Prostate gland (tissue), 2 donors: Measurements from ENCODE around the gene BIRC6. TPM values are rescaled to one million over a fixed set of nuclear protein-coding genes. Genes with fewer than 3 reads are reported as not detected.

Experiments
- DNase-seq: peaks from one replicate; pipeline ENCODE4 v3.0.0-alpha.2; 2019; ENCODE audit warnings: low spot score
- H3K27ac ChIP-seq, 2 donors: fragments of 200-600 bp; sonication (generic); 2 replicates each; pipeline ENCODE4 v1.5.1; 2017 to 2019
- H3K27me3 ChIP-seq: fragments of 200-600 bp; sonication (generic); replicated peaks from 2 replicates; pipeline ENCODE4 v1.5.1; 2019; ENCODE audit not compliant: insufficient read depth
- H3K36me3 ChIP-seq, 2 donors: fragments of 200-600 bp; sonication (generic); 1 replicate in 1 of 2; 2 replicates in 1 of 2; pipeline versions ENCODE4 v1.5.1 to v1.8.1; 2017 to 2019
- H3K4me1 ChIP-seq: fragments of 200-600 bp; sonication (generic); replicated peaks from 2 replicates; pipeline ENCODE4 v1.5.1; 2019
- H3K4me3 ChIP-seq, 2 donors: fragments of 200-600 bp; sonication (generic); 2 replicates each; pipeline ENCODE4 v1.5.1; 2017 to 2019
- H3K9me3 ChIP-seq: fragments of 200-600 bp; sonication (generic); 2 replicates; pipeline ENCODE4 v1.5.1; 2017
- POLR2A ChIP-seq: fragments of 450-650 bp; IDR thresholded peaks from one replicate; pipeline ENCODE4 v1.6.1; 2016; ENCODE audit warnings: antibody characterized with exemption, mild to moderate bottlenecking
- POLR2AphosphoS5 ChIP-seq: sonication (generic); formaldehyde crosslinking; IDR thresholded peaks from one replicate; pipeline ENCODE4 v1.6.1; 2017; ENCODE audit warnings: antibody characterized with exemption
- WGBS: methylation state at CpG from one replicate; pipeline ENCODE4 v1.1.5; 2018; 5-methylcytosine and 5-hydroxymethylcytosine counted together
- intact Hi-C: fragments of 100-400 bp; cut with DNase I; formaldehyde crosslinking; loops from one replicate; pipeline ENCODE4 v1.14.2; 2022
- total RNA-seq, 2 donors: library from RNA; depleted of rRNA; stranded (reverse); fragments of >200 nt; gene quantifications; one replicate each; pipeline ENCODE4 v1.1.0, GENCODE V29; 2016
- TF ChIP-seq, protein P1 (sequence below), 4 experiments: fragments of 200-600 bp in 2 of 4; fragments of 450-650 bp in 2 of 4; sonication (generic) in 2 of 4; IDR thresholded peaks; 1 replicate in 3 of 4; 2 replicates in 1 of 4; pipeline ENCODE4 v1.5.1; 2016 to 2019; ENCODE audit warnings: antibody characterized with exemption in 4 of 4, mild to moderate bottlenecking in 2 of 4, moderate library complexity in 2 of 4

The BIRC6 gene
- total RNA-seq, 2 donors from 2014 or later, result 89.6 to 113 TPM

GRCh38 chr2:32553829-32554432 is 197.1 kb downstream of the BIRC6 start:
- DNase-seq, result no peak
- 53% methylated on average over 2 of the region's 2 CpGs for WGBS
- Histone ChIP-seq H3K9me3 (no peaks in the 10 kb centered on the region), H3K27me3 (no peaks in the 10 kb centered on the region), H3K4me3 (no peak overlapping the region), H3K4me1 (no peaks in the 10 kb centered on the region), H3K36me3 (no peaks in the 10 kb centered on the region), H3K27ac (no peak overlapping the region)
- no peak for TF ChIP-seq POLR2AphosphoS5
- no peak for TF ChIP-seq POLR2A
- TF ChIP-seq, protein P1, sequence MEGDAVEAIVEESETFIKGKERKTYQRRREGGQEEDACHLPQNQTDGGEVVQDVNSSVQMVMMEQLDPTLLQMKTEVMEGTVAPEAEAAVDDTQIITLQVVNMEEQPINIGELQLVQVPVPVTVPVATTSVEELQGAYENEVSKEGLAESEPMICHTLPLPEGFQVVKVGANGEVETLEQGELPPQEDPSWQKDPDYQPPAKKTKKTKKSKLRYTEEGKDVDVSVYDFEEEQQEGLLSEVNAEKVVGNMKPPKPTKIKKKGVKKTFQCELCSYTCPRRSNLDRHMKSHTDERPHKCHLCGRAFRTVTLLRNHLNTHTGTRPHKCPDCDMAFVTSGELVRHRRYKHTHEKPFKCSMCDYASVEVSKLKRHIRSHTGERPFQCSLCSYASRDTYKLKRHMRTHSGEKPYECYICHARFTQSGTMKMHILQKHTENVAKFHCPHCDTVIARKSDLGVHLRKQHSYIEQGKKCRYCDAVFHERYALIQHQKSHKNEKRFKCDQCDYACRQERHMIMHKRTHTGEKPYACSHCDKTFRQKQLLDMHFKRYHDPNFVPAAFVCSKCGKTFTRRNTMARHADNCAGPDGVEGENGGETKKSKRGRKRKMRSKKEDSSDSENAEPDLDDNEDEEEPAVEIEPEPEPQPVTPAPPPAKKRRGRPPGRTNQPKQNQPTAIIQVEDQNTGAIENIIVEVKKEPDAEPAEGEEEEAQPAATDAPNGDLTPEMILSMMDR (IDR thresholded peaks at IDR 0.05), result peak in 3 of 4 experiments; percentile 46 to 73 (median 71)
- intact Hi-C loops, result loop anchor here (10.0 kb wide), 2 partner anchors 221 to 391 kb away; partner anchors contain the start of gene LTBP1

DNA sequence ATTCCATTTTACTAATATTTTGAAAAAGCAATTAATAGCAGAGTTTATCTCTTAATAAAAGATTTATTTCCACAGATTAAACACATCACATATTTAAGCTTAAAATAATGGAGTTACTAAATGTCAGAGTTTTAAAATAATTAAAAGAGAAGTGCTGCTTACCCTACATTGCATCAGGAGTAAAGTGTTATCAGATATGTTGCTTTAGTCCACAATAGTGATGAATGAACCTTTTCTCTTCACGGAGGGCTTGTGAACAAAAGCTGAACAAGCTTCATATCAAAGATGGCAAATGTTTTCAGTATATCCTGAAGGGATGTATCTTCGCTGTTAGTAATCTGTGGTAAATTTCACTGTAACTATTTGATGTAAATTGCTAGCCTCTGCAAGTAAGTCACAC is 201.7 kb downstream of the BIRC6 start:
- no peak overlapping the region for H3K27ac ChIP-seq
- H3K4me1 ChIP-seq, result no peaks in the 10 kb centered on the region
- no peaks in the 10 kb centered on the region for H3K36me3 ChIP-seq
- no peak overlapping the region for H3K4me3 ChIP-seq
- no peaks in the 10 kb centered on the region for H3K27me3 ChIP-seq
- intact Hi-C loops, result loop anchor here (10.0 kb wide), 2 partner anchors 216 to 386 kb away; partner anchors contain the start of gene LTBP1
- H3K9me3 ChIP-seq, result no peaks in the 10 kb centered on the region
- DNase-seq, result no peak
- 77% methylated on average over 2 of the region's 2 CpGs for WGBS
- TF ChIP-seq POLR2A, result no peak
- TF ChIP-seq POLR2AphosphoS5, result no peak
- TF ChIP-seq, protein P1 (IDR thresholded peaks at IDR 0.05), result no peak

DNA sequence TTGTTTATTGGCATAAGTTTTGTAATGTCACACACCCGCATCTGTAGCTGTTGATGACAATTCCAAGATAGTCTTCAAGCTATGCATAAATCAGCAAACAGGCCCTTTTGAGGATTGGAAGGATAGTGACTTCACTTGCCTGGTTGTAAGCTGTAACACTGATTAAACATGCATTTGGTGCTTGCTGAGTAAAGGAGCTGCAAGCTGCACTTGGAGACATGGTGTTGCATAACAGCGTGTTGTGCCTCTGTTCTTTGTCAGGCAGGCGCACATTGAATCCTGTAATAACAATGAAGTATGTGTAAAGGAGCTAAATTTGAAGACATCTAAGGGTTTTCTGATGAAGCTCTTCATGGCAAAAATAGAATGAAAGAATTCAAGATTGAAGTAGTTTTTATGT is 202.3 kb downstream of the BIRC6 start:
- H3K36me3 ChIP-seq, result no peaks in the 10 kb centered on the region
- no peak overlapping the region for H3K27ac ChIP-seq
- no peak for TF ChIP-seq POLR2A
- TF ChIP-seq, protein P1 (IDR thresholded peaks at IDR 0.05), result no peak
- TF ChIP-seq POLR2AphosphoS5, result no peak
- no peak for DNase-seq
- H3K27me3 ChIP-seq, result no peaks in the 10 kb centered on the region
- H3K4me3 ChIP-seq, result no peak overlapping the region
- H3K4me1 ChIP-seq, result no peaks in the 10 kb centered on the region
- H3K9me3 ChIP-seq, result no peaks in the 10 kb centered on the region
- intact Hi-C loops, result loop anchor here (10.0 kb wide), 2 partner anchors 216 to 386 kb away; partner anchors contain the start of gene LTBP1
- WGBS, result 80% methylated on average over 3 of the region's 3 CpGs

GRCh38 chr2:32562906-32563305 is 206.1 kb downstream of the BIRC6 start:
- WGBS, result 91% methylated on average over 4 of the region's 4 CpGs
- H3K27ac ChIP-seq, result no peak overlapping the region
- no peaks in the 10 kb centered on the region for H3K9me3 ChIP-seq
- H3K4me3 ChIP-seq, result no peak overlapping the region
- no peaks in the 10 kb centered on the region for H3K27me3 ChIP-seq
- H3K4me1 ChIP-seq, result no peaks in the 10 kb centered on the region
- TF ChIP-seq, protein P1 (IDR thresholded peaks at IDR 0.05), result no peak
- TF ChIP-seq POLR2AphosphoS5, result no peak
- no peak for TF ChIP-seq POLR2A
- no peaks in the 10 kb centered on the region for H3K36me3 ChIP-seq
- intact Hi-C loops, result no loop called here
- no peak for DNase-seq

DNA sequence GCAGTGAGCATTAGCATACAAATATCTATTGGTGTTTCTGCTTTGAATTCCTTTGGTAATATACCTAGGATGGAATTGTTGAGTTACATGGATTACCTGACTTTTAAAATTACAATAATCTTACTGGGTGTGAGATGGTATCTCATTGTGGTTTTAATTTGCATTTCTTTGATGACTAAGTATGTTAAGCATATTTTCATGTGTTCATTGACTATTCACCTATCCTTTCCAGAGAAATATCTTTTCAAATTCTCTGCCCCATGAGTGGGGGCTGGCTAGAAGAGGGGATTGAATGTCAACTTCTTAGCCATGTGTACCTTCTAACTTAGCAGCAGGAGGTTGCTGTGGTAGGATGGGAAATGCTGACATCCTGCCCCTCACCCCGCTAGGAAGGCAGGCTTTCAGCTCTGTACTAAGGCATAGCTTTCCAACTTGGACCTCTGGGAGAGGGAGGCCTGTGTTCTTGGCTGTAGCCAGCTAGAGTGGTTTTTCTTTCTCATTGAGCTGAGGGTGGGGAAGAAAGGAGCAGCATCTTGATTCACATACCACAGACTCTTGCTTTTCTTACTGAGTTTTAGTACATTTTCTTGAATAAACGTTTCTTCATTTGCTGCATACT is 207.7 kb downstream of the BIRC6 start:
- H3K36me3 ChIP-seq, result no peaks in the 10 kb centered on the region
- DNase-seq, result no peak
- H3K27me3 ChIP-seq, result no peaks in the 10 kb centered on the region
- no peaks in the 10 kb centered on the region for H3K4me1 ChIP-seq
- no peaks in the 10 kb centered on the region for H3K9me3 ChIP-seq
- TF ChIP-seq, protein P1 (IDR thresholded peaks at IDR 0.05), result no peak
- TF ChIP-seq POLR2AphosphoS5 (no peak), POLR2A (no peak)
- intact Hi-C loops, result no loop called here
- H3K27ac ChIP-seq, result no peak overlapping the region
- WGBS, result 46% methylated on average over 2 of the region's 2 CpGs
- no peak overlapping the region for H3K4me3 ChIP-seq
